Brain microvascular endothelial cell (primary cell): Measurements from ENCODE around the gene PIH1D1.

Experiments
- DNase-seq: peaks from one replicate; pipeline ENCODE4 v3.0.0-alpha.2; 2020
- H3K27ac ChIP-seq: fragments of 250-450 bp; sonication (Bioruptor Pico); 2 replicates; pipeline ENCODE4 v1.5.1; 2020; ENCODE audit warnings: mild to moderate bottlenecking, moderate library complexity
- H3K27me3 ChIP-seq: fragments of 250-450 bp; sonication (Bioruptor Pico); replicated peaks from 2 replicates; pipeline ENCODE4 v1.5.1; 2020; ENCODE audit warnings: mild to moderate bottlenecking
- H3K36me3 ChIP-seq: fragments of 250-450 bp; sonication (Bioruptor Pico); replicated peaks from 2 replicates; pipeline ENCODE4 v1.5.1; 2020; ENCODE audit warnings: mild to moderate bottlenecking
- H3K4me3 ChIP-seq: 2 replicates; pipeline ENCODE4 v1.5.1; 2011; ENCODE audit warnings: low read depth, mild to moderate bottlenecking, control low read depth, low read length, moderate library complexity
- CTCF ChIP-seq: IDR thresholded peaks from 2 replicates; pipeline ENCODE4 v1.5.1; 2011; ENCODE audit warnings: low read depth, mild to moderate bottlenecking, moderate library complexity, low read length, control low read depth, inconsistent platforms; ENCODE audit errors: missing control alignments
- in situ Hi-C: cut with HindIII; loops from 2 replicates; pipeline ENCODE4 v1.10.0; 2017; ENCODE audit warnings: low sequenced_read_pairs, low pct_ligation_motif_present

PIH1D1 gene

GRCh38 chr19:49422407-49423070 lies 29.1 kb downstream of the PIH1D1 start:
- no peak overlapping the region for H3K4me3 ChIP-seq
- H3K27me3 ChIP-seq, result peaks cover 70% of the 10 kb centered on the region
- no peak for DNase-seq
- peak; percentile 32 for TF ChIP-seq CTCF
- H3K27ac ChIP-seq, result no peak overlapping the region
- H3K36me3 ChIP-seq, result no peaks in the 10 kb centered on the region
- in situ Hi-C loops, result no loop called here

GRCh38 chr19:49421878-49422202 lies 29.8 kb downstream of the PIH1D1 start:
- Histone ChIP-seq H3K36me3 (no peaks in the 10 kb centered on the region), H3K27ac (no peak overlapping the region), H3K27me3 (peaks cover 69% of the 10 kb centered on the region), H3K4me3 (no peak overlapping the region)
- no peak for DNase-seq
- in situ Hi-C loops, result no loop called here
- no peak for TF ChIP-seq CTCF

GRCh38 chr19:49421039-49421877 lies 30.4 kb downstream of the PIH1D1 start:
- no peak for TF ChIP-seq CTCF
- H3K27ac ChIP-seq, result no peak overlapping the region
- in situ Hi-C loops, result no loop called here
- H3K27me3 ChIP-seq, result peaks cover 65% of the 10 kb centered on the region
- H3K4me3 ChIP-seq, result peak overlapping the region; percentile 5
- DNase-seq, result peak; percentile 49
- no peaks in the 10 kb centered on the region for H3K36me3 ChIP-seq

GRCh38 chr19:49420227-49420626 lies 31.4 kb downstream of the PIH1D1 start:
- peaks cover 55% of the 10 kb centered on the region for H3K27me3 ChIP-seq
- in situ Hi-C loops, result no loop called here

GRCh38 chr19:49419173-49419572 lies 32.4 kb downstream of the PIH1D1 start:
- Histone ChIP-seq H3K4me3 (no peak overlapping the region), H3K27me3 (peaks cover 44% of the 10 kb centered on the region), H3K36me3 (no peaks in the 10 kb centered on the region), H3K27ac (no peak overlapping the region)
- DNase-seq, result no peak
- TF ChIP-seq CTCF, result no peak
- in situ Hi-C loops, result no loop called here

More at GRCh38 chr19:49420227-49420626, 31.4 kb downstream of the PIH1D1 start:
- TF ChIP-seq CTCF, result no peak
- Histone ChIP-seq H3K36me3 (no peaks in the 10 kb centered on the region), H3K4me3 (no peak overlapping the region), H3K27ac (no peak overlapping the region)
- DNase-seq, result no peak

GRCh38 chr19:49418511-49418910 lies 33.1 kb downstream of the PIH1D1 start:
- in situ Hi-C loops, result no loop called here
- no peaks in the 10 kb centered on the region for H3K36me3 ChIP-seq
- no peak for TF ChIP-seq CTCF
- DNase-seq, result no peak
- peaks cover 38% of the 10 kb centered on the region for H3K27me3 ChIP-seq
- no peak overlapping the region for H3K4me3 ChIP-seq
- no peak overlapping the region for H3K27ac ChIP-seq
